OCI-LY7 (cell line): ENCODE measurements around the gene ALDH3A1.

ENCODE experiments used
- EZH2phosphoT487 ChIP-seq: fragments of 200-600 bp; sonication (generic); IDR thresholded peaks from 2 replicates; pipeline ENCODE4 v1.6.1; 2018; ENCODE audit warnings: low read depth, borderline replicate concordance, mild to moderate bottlenecking, mixed run types, antibody characterized with exemption, low read length, moderate library complexity, mixed read lengths
- TF ChIP-seq, protein P1 (sequence below): fragments of 200-600 bp; sonication (generic); conservative IDR thresholded peaks from 2 replicates; pipeline ENCODE4 v1.5.1; 2014; ENCODE audit warnings: mild to moderate bottlenecking, antibody characterized with exemption, low read length, moderate library complexity, mixed read lengths

DNA sequence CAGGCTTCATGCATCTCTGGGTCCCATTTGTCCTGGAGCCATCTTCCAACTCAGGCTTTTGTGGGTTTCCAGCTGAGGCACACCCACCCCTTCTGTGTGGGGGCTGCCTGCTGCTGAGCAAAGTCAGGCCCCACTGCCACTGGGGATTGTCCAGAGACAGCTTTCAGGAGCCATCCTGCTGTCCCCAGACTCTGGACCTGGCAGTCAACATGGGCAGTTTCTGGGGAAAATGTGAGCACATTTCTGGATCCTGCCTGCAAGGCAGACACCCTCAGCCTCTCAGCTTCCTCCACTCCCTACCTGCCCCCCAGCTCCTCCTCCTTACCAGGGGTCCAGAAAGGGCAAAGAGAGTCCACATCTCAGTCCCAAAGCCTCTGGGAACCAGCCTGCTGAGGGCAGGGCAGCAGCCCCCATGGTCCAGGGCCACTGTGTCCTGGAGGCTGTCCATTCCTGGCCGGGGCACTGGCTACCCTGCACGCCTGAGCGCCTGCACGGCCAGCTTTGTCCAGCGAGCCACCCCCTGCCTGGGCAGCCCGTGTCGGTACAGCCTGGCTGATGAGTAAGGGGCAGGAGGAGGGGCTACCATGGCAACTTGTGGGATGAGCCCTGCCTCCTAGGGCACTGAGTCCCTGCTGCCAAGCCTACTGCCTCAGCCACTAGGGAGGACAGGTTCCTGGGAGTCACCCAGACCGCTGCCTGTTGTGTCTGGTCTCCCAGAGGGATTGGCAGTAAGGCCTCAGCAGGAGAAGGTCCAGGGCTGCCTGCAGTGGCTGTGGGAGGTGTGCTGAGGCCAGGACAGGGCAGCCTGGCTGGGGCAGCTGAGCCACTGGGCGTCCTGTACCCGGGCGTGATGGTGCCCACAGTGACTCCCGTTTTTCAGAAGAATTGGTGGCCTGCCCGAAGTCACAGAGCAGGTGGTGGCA is 31.7 kb downstream of the ALDH3A1 start, which contains the start of gene SLC47A2:
- TF ChIP-seq, protein P1, sequence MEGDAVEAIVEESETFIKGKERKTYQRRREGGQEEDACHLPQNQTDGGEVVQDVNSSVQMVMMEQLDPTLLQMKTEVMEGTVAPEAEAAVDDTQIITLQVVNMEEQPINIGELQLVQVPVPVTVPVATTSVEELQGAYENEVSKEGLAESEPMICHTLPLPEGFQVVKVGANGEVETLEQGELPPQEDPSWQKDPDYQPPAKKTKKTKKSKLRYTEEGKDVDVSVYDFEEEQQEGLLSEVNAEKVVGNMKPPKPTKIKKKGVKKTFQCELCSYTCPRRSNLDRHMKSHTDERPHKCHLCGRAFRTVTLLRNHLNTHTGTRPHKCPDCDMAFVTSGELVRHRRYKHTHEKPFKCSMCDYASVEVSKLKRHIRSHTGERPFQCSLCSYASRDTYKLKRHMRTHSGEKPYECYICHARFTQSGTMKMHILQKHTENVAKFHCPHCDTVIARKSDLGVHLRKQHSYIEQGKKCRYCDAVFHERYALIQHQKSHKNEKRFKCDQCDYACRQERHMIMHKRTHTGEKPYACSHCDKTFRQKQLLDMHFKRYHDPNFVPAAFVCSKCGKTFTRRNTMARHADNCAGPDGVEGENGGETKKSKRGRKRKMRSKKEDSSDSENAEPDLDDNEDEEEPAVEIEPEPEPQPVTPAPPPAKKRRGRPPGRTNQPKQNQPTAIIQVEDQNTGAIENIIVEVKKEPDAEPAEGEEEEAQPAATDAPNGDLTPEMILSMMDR, result no peak
- TF ChIP-seq EZH2phosphoT487, result no peak
